Gastrocnemius medialis (tissue), 4 donors: Measurements from ENCODE around the gene DCUN1D4.

ENCODE experiments used
- CTCF ChIP-seq, 5 experiments: fragments of 450-650 bp in 3 of 5; fragments of 200-600 bp in 2 of 5; sonication (generic) in 2 of 5; IDR thresholded peaks in 4 of 5; conservative IDR thresholded peaks in 1 of 5; 1 replicate in 4 of 5; 2 replicates in 1 of 5; pipeline ENCODE4 v1.5.1; 2016 to 2019; ENCODE audit warnings: antibody characterized with exemption in 5 of 5, mild to moderate bottlenecking in 3 of 5, moderate library complexity in 3 of 5
- POLR2A ChIP-seq, 2 donors: fragments of 450-650 bp; IDR thresholded peaks; one replicate each; pipeline ENCODE4 v1.6.1; 2017; ENCODE audit warnings: antibody characterized with exemption in 2 of 2, mild to moderate bottlenecking in 2 of 2, moderate library complexity in 2 of 2

- TF ChIP-seq CTCF (IDR thresholded peaks at IDR 0.05 in 4 of 5, conservative IDR thresholded peaks at IDR 0.05 in 1 of 5) (peak; percentile 57 to 81 (median 71)), POLR2A (IDR thresholded peaks at IDR 0.05) (no peak)
Measured at GRCh38 chr4:51831133-51831532, 11.8 kb upstream of the DCUN1D4 start.
